22Rv1 (cell line): ENCODE data around the gene ZNF732.
A peak's percentile ranks its signal among the peaks of the same experiment; 100 is the strongest.

Experiments used
- H3K27ac ChIP-seq: fragments of 450-650 bp; 2 replicates; pipeline ENCODE4 v1.5.1; 2017
- CTCF ChIP-seq: fragments of 450-650 bp; IDR thresholded peaks from 2 replicates; pipeline ENCODE4 v1.5.1; 2017; ENCODE audit warnings: mild to moderate bottlenecking
- ZFX ChIP-seq: fragments of 450-650 bp; IDR thresholded peaks from 2 replicates; pipeline ENCODE4 v1.6.1; 2017; ENCODE audit warnings: antibody characterized with exemption, borderline replicate concordance

The ZNF732 gene

GRCh38 chr4:304969-305680 lies at the start of gene ZNF732:
ZNF732 (minus strand) TSS chr4:305474; CDS start chr4:305310, 164 bp downstream.
- H3K27ac ChIP-seq, result no peak within 1 kb of the TSS
- TF ChIP-seq ZFX (no peak), CTCF (no peak)

GRCh38 chr4:340011-340410 lies 34.7 kb upstream of the ZNF732 start:
- H3K27ac ChIP-seq, result no peak overlapping the region
- no peak for TF ChIP-seq ZFX
- TF ChIP-seq CTCF, result no peak

- TF ChIP-seq CTCF (no peak), ZFX (no peak)
- H3K27ac ChIP-seq, result peak overlapping the region; percentile 79; the same call in 1 of the 2 replicates
Measured at GRCh38 chr4:338759-339097, 33.5 kb upstream of the ZNF732 start.

- H3K27ac ChIP-seq, result peak overlapping the region; percentile 79
- TF ChIP-seq ZFX (no peak), CTCF (no peak)
Measured at GRCh38 chr4:337932-338758, 32.9 kb upstream of the ZNF732 start.

GRCh38 chr4:337143-337931 lies 32.1 kb upstream of the ZNF732 start, which contains the start of gene ZNF141:
ZNF141 (plus strand) TSS chr4:337814; CDS start chr4:337984, 170 bp downstream.
- H3K27ac ChIP-seq, result peak within 1 kb of the TSS; percentile 79
- no peak for TF ChIP-seq ZFX
- no peak for TF ChIP-seq CTCF

- peak overlapping the region; percentile 79 for H3K27ac ChIP-seq
Measured at GRCh38 chr4:336893-337142, 31.5 kb upstream of the ZNF732 start.

More at GRCh38 chr4:336893-337142, 31.5 kb upstream of the ZNF732 start:
- no peak for TF ChIP-seq ZFX
- TF ChIP-seq CTCF, result no peak
